K562 (cell line): ENCODE measurements around the gene NKAIN1. TPM values are rescaled to one million over a fixed set of nuclear protein-coding genes. Genes with fewer than 3 reads are reported as not detected.

Experiments
- ATAC-seq: fragments of 200-7000 bp; cut with Tn5 transposase; 3 replicates; pipeline ENCODE4 v1.9.1; 2020; ENCODE audit warnings: moderate library complexity
- BruUV-seq: library from RNA; stranded (reverse); fragments of 400-500 nt; replicated peaks from 2 replicates; lab custom pipeline; 2021; lab: Mats Ljungman, UMichigan
- CTCF ChIA-PET: fragments of 300-600 bp; formaldehyde crosslinking; extraction: SDS; loops from one replicate; lab custom pipeline; 2021; ENCODE audit warnings: low intra/inter-chr PET ratio; lab: Yijun Ruan, JAX
- POLR2A ChIA-PET: fragments of 300-600, 350-650 bp; sonication (Branson Sonifier 250); formaldehyde crosslinking; extraction: SDS; loops from one replicate; lab custom pipeline; 2021; ENCODE audit warnings: antibody characterized with exemption, inconsistent platforms; lab: Yijun Ruan, JAX
- DNase-seq, 4 experiments: peaks; one replicate each; pipeline versions ENCODE4 v3.0.0 to v3.0.0-alpha.2; 2011 to 2018; ENCODE audit warnings: low spot score in 3 of 4, mixed read lengths in 3 of 4; ENCODE audit errors: extremely low read depth in 1 of 4
- FAIRE-seq: peaks from 2 replicates; lab custom pipeline; 2011; peaks lifted over from hg19 to GRCh38; lab: Jason Lieb, UNC
- H2AFZ ChIP-seq: 2 replicates; pipeline ENCODE4 v1.6.0; 2011; ENCODE audit warnings: low read depth, low read length, control low read depth, inconsistent platforms
- H3K27ac ChIP-seq: fragments of 200-600 bp; 3 replicates; pipeline ENCODE4 v1.8.0; 2011; ENCODE audit warnings: low read depth, mild to moderate bottlenecking, control low read depth, inconsistent platforms, low read length, moderate library complexity, mixed read lengths; ENCODE audit errors: extremely low read depth
- H3K27me3 ChIP-seq, 2 experiments: fragments of 300-600 bp in 1 of 2; 2 replicates in 1 of 2; 3 replicates in 1 of 2; pipeline versions ENCODE4 v1.6.0 to v1.8.0; 2011; ENCODE audit warnings: inconsistent platforms in 2 of 2, low read length in 2 of 2, mild to moderate bottlenecking in 1 of 2, mixed read lengths in 1 of 2, moderate library complexity in 1 of 2; ENCODE audit not compliant: control insufficient read depth in 2 of 2, insufficient read depth in 2 of 2
- H3K36me3 ChIP-seq: fragments of 300-600 bp; 3 replicates; pipeline ENCODE4 v1.8.0; 2011; ENCODE audit warnings: mild to moderate bottlenecking, low read length, inconsistent platforms; ENCODE audit not compliant: control insufficient read depth, insufficient read depth
- H3K4me1 ChIP-seq, 2 experiments: fragments of 200-600 bp in 1 of 2; replicated peaks in 1 of 2; 2 replicates in 1 of 2; 3 replicates in 1 of 2; pipeline versions ENCODE4 v1.5.1 to v1.8.0; 2011; ENCODE audit warnings: inconsistent platforms in 2 of 2, low read length in 2 of 2, mild to moderate bottlenecking in 1 of 2, mixed read lengths in 1 of 2, moderate library complexity in 1 of 2; ENCODE audit not compliant: control insufficient read depth in 2 of 2, insufficient read depth in 2 of 2
- H3K4me2 ChIP-seq: 2 replicates; pipeline ENCODE4 v1.6.1; 2011; ENCODE audit warnings: low read length, control low read depth, inconsistent platforms, mixed read lengths; ENCODE audit not compliant: insufficient read depth
- H3K4me3 ChIP-seq: fragments of 200-600 bp; sonication (generic), shearing (Covaris generic); 2 replicates; pipeline ENCODE4 v1.5.1; 2016; ENCODE audit warnings: control low read depth, inconsistent platforms
- H3K79me2 ChIP-seq: fragments of 200-600 bp; 3 replicates; pipeline ENCODE4 v1.8.0; 2011; ENCODE audit warnings: low read length, inconsistent platforms; ENCODE audit not compliant: control insufficient read depth, insufficient read depth
- H3K9ac ChIP-seq, 2 experiments: 2 replicates each; pipeline versions ENCODE4 v1.6.0 to v1.6.1; 2011; ENCODE audit warnings: low read depth in 2 of 2, low read length in 2 of 2, control low read depth in 1 of 2, inconsistent platforms in 1 of 2, mild to moderate bottlenecking in 1 of 2, mixed read lengths in 1 of 2; ENCODE audit not compliant: insufficient read depth in 1 of 2
- H3K9me1 ChIP-seq: one replicate; pipeline ENCODE4 v1.6.0; 2011; ENCODE audit warnings: inconsistent platforms, mild to moderate bottlenecking, low read length, moderate library complexity; ENCODE audit not compliant: control insufficient read depth, insufficient read depth
- H3K9me3 ChIP-seq: replicated peaks from 2 replicates; pipeline ENCODE4 v1.5.1; 2011; ENCODE audit warnings: low read depth, low read length, inconsistent platforms; ENCODE audit not compliant: control insufficient read depth, insufficient read depth
- H4K20me1 ChIP-seq: replicated peaks from 2 replicates; pipeline ENCODE4 v1.6.1; 2011; ENCODE audit warnings: low read length, inconsistent platforms, mixed read lengths; ENCODE audit not compliant: control insufficient read depth, insufficient read depth
- BACH1 ChIP-seq: fragments of 200-800 bp; sonication (Bioruptor generic); IDR thresholded peaks from 2 replicates; pipeline ENCODE4 v1.6.1; 2016; ENCODE audit warnings: missing genetic modification characterization, missing compliant biosample characterization
- BHLHE40 ChIP-seq: IDR thresholded peaks from 2 replicates; pipeline ENCODE4 v1.6.1; 2011; ENCODE audit warnings: low read length, improper control_type of control experiment
- BMI1 ChIP-seq: fragments of 150-350 bp; IDR thresholded peaks from 2 replicates; pipeline ENCODE4 v1.6.1; 2014; ENCODE audit warnings: low read length
- HDAC3 ChIP-seq: fragments of 450-650 bp; IDR thresholded peaks from 2 replicates; pipeline ENCODE4 v1.6.1; 2018; ENCODE audit warnings: borderline replicate concordance, mild to moderate bottlenecking, moderate library complexity; ENCODE audit not compliant: partially characterized antibody
- HEY1 ChIP-seq: fragments of 250-450 bp; sonication (Bioruptor Pico); IDR thresholded peaks from 2 replicates; pipeline ENCODE4 v1.5.0; 2020; ENCODE audit warnings: mild to moderate bottlenecking, moderate library complexity, borderline replicate concordance
- HNRNPH1 ChIP-seq: fragments of 200-400 bp; formaldehyde crosslinking; optimal IDR thresholded peaks from 2 replicates; pipeline ENCODE3; 2017; ENCODE audit warnings: low read depth, mild to moderate bottlenecking, low read length, moderate library complexity
- MEF2D ChIP-seq: conservative IDR thresholded peaks from 2 replicates; pipeline ENCODE4 v1.6.1; 2016; ENCODE audit warnings: low read depth, missing genetic modification characterization, missing compliant biosample characterization
- SMAD1 ChIP-seq: fragments of 150-350 bp; IDR thresholded peaks from 2 replicates; pipeline ENCODE4 v1.6.1; 2014; ENCODE audit warnings: low read length, low read depth; ENCODE audit not compliant: partially characterized antibody
- TEAD1 ChIP-seq, 2 experiments: fragments of 450-650 bp in 1 of 2; sonication (generic) in 1 of 2; formaldehyde crosslinking; IDR thresholded peaks; 2 replicates each; pipeline versions ENCODE4 v1.4.0 to v1.8.0; 2020 to 2022; ENCODE audit warnings: mild to moderate bottlenecking in 2 of 2, missing genetic modification reagents in 1 of 2
- TFAP4 ChIP-seq: sonication (generic); formaldehyde crosslinking; IDR thresholded peaks from 2 replicates; pipeline ENCODE4 v1.8.0; 2022; ENCODE audit warnings: missing genetic modification reagents, mild to moderate bottlenecking, moderate library complexity, borderline replicate concordance
- THAP7 ChIP-seq: fragments of 250-450 bp; sonication (Bioruptor Pico); IDR thresholded peaks from 2 replicates; pipeline ENCODE4 v1.5.0; 2021
- USF1 ChIP-seq: sonication (generic); formaldehyde crosslinking; IDR thresholded peaks from 2 replicates; pipeline ENCODE4 v1.9.0; 2022; ENCODE audit warnings: mild to moderate bottlenecking, missing genetic modification reagents
- ZBTB2 ChIP-seq: fragments of 450-650 bp; IDR thresholded peaks from 2 replicates; pipeline ENCODE4 v1.6.1; 2016; ENCODE audit warnings: antibody characterized with exemption
- ZEB2 ChIP-seq: fragments of 450-650 bp; IDR thresholded peaks from 2 replicates; pipeline ENCODE4 v1.6.1; 2016
- ZFP36 ChIP-seq: fragments of 150-350 bp; IDR thresholded peaks from 2 replicates; pipeline ENCODE4 v1.6.1; 2018; ENCODE audit warnings: low read length, low read depth; ENCODE audit not compliant: partially characterized antibody
- ZNF253 ChIP-seq: fragments of 250-450 bp; sonication (Bioruptor Pico); conservative IDR thresholded peaks from 2 replicates; pipeline ENCODE4 v1.6.1; 2021; ENCODE audit warnings: mild to moderate bottlenecking
- ZNF347 ChIP-seq: fragments of 450-650 bp; formaldehyde crosslinking; IDR thresholded peaks from 2 replicates; pipeline ENCODE4 v1.4.0; 2020; ENCODE audit warnings: low read depth, mild to moderate bottlenecking, moderate library complexity
- ZNF830 ChIP-seq: fragments of 250-450 bp; sonication (Bioruptor Pico); IDR thresholded peaks from 2 replicates; pipeline ENCODE4 v1.5.0; 2021; ENCODE audit warnings: mild to moderate bottlenecking
- WGBS: fragments of 100-300 bp; shearing (Covaris generic); methylation state at CpG from one replicate; pipeline ENCODE4 v1.1.6; 2016; ENCODE audit warnings: low coverage, mixed read lengths; ENCODE audit not compliant: insufficient coverage; ENCODE audit errors: missing lambda C conversion rate; 5-methylcytosine and 5-hydroxymethylcytosine counted together
- in situ Hi-C: fragments of 300-500 bp; cut with MboI; formaldehyde crosslinking; loops from 4 replicates; pipeline ENCODE4 v1.15.0; 2018; ENCODE audit warnings: inconsistent platforms, mixed read lengths
- intact Hi-C: fragments of 100-400 bp; cut with micrococcal nuclease; formaldehyde crosslinking; loops from 2 replicates; pipeline ENCODE4 v1.14.2; 2022
- polyA plus RNA-seq, 8 experiments: library from polyadenylated mRNA; depleted of rRNA in 4 of 8; stranded (reverse) in 5 of 8; unstranded in 3 of 8; fragments of >200 nt; fragmentation: Nextera tagmentation in 2 of 8; fragmentation: Illumina TruSeq in 1 of 8; extraction: Ambion mirVana in 2 of 8; extraction: Trizol in 1 of 8; gene quantifications; 2 replicates each; pipeline versions ENCODE4 v1.2.1 to v1.2.3, GENCODE V29; 2011 to 2014; ENCODE audit warnings: inconsistent platforms in 1 of 8, missing spikeins in 1 of 8
- total RNA-seq, 7 experiments: library from RNA; depleted of rRNA in 6 of 7; stranded (reverse); fragments of >200 nt in 6 of 7; fragmentation: Illumina TruSeq in 2 of 7; extraction: Trizol in 2 of 7; gene quantifications; 2 replicates each; pipeline versions ENCODE4 v1.2.1 to v1.2.3, GENCODE V29; 2011 to 2021; ENCODE audit warnings: low replicate concordance in 1 of 7

Gene NKAIN1
- total and polyA plus RNA-seq, 9 of the 15 experiments (the other 6 are each of a cell fraction or from before 2014, with no cell fraction given), result 0.03 to 0.22 (median 0.04) TPM; not detected in 3

GRCh38 chr1:31208361-31208945, 31.2 kb downstream of the NKAIN1 start:
- in situ Hi-C loops, result no loop called here
- WGBS, result 2% methylated on average over 9 of the region's 9 CpGs
- Histone ChIP-seq H3K27me3 (peaks cover 34 to 51% of the 10 kb centered on the region in 2 experiments), H3K9me1 (no peaks in the 10 kb centered on the region), H3K4me2 (no peak overlapping the region), H3K79me2 (no peaks in the 10 kb centered on the region), H3K9me3 (no peaks in the 10 kb centered on the region), H3K27ac (no peak overlapping the region), H4K20me1 (peaks cover 4% of the 10 kb centered on the region; the same call in 1 of the 2 replicates), H3K9ac (no peak overlapping the region), H2AFZ (no peak overlapping the region), H3K4me3 (no peak overlapping the region), H3K4me1 (no peaks in the 10 kb centered on the region), H3K36me3 (no peaks in the 10 kb centered on the region)
- intact Hi-C loops, result no loop called here
- DNase-seq (no peak), FAIRE-seq (no peak), ATAC-seq (no peak; the same call in 2 of the 3 replicates)
- no TSS peak for BruUV-seq
- CTCF ChIA-PET, result no interaction called here
- POLR2A ChIA-PET, result interaction anchor here (0.6 to 1.2 kb wide), 3 partner anchors 29 to 144 kb away, joined by 3 to 4 read pairs (median 3); partner anchors contain the start of genes SNRNP40 and ZCCHC17
- TF ChIP-seq BACH1 (tag) (no peak), TEAD1 (CRISPR knock-in tag; IDR thresholded peaks at IDR 0.05) (no peak), ZEB2 (no peak), HEY1 (no peak), HNRNPH1 (no peak), THAP7 (no peak), ZNF830 (no peak), ZNF253 (no peak), ZFP36 (no peak), HDAC3 (no peak), TFAP4 (CRISPR knock-in tag) (no peak), ZNF347 (CRISPR knock-in tag) (no peak), BMI1 (no peak), SMAD1 (no peak), ZBTB2 (no peak), MEF2D (tag) (no peak), USF1 (CRISPR knock-in tag) (no peak), BHLHE40 (no peak)
